Activated CD8-positive, alpha-beta memory T cell treated with anti-CD3 and anti-CD28 coated beads for 36 hours (primary cell): Measurements from ENCODE around the gene MCTP2. TPM values are rescaled to one million over a fixed set of nuclear protein-coding genes. Genes with fewer than 3 reads are reported as not detected.

Experiments used
- CTCF ChIA-PET: fragments of 350-600 bp; sonication (Branson Sonifier 250); formaldehyde crosslinking; loops from one replicate; lab custom pipeline; 2021; ENCODE audit warnings: antibody characterized with exemption; lab: Charles Lee
- POLR2A ChIA-PET: fragments of 350-600 bp; sonication (Branson Sonifier 250); formaldehyde crosslinking; loops from one replicate; lab custom pipeline; 2021; ENCODE audit warnings: antibody characterized with exemption; lab: Charles Lee
- total RNA-seq, 2 experiments: library from RNA; stranded (reverse); gene quantifications; one replicate each; pipeline ENCODE4 v1.2.3, GENCODE V29; 2021

Gene MCTP2
- total RNA-seq, 2 experiments from 2014 or later: 19.9 to 23.4 TPM

GRCh38 chr15:94526071-94526689, 294.8 kb downstream of the MCTP2 start:
- ChIA-PET POLR2A (no interaction called here), CTCF (no interaction called here)

GRCh38 chr15:94532226-94532625, 300.9 kb downstream of the MCTP2 start:
- ChIA-PET CTCF (no interaction called here), POLR2A (no interaction called here)
